ENCODE results near the gene SNX9. TPM values are rescaled to one million over a fixed set of nuclear protein-coding genes. Genes with fewer than 3 reads are reported as not detected.

The SNX9 gene
- total RNA-seq, 1 donor from 2014 or later: 25.0 TPM

DNA sequence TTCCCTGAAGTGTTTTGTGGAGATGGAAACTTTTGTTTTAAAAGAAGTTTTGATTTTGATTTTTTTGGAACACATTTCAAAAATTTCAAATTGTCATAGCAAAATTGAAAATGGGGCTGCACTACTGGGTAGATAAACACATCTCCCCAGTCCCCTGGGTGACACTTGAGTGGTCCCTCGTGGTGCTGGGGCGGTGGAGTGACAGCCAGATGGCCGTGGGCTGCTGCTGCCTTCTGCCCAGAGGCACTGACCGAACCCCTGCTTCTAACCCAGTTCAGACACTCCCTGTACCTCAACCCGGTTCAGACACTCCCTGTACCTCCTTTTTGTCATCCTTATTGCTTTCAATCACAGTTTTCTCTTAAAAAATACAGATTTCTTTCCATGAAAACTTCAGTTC lies 88.7 kb downstream of the SNX9 start:
- H3K4me1 ChIP-seq: no peaks in the 10 kb centered on the region
- DNase-seq: no peak
- no peaks in the 10 kb centered on the region for H3K27me3 ChIP-seq
- TF ChIP-seq, protein P1, sequence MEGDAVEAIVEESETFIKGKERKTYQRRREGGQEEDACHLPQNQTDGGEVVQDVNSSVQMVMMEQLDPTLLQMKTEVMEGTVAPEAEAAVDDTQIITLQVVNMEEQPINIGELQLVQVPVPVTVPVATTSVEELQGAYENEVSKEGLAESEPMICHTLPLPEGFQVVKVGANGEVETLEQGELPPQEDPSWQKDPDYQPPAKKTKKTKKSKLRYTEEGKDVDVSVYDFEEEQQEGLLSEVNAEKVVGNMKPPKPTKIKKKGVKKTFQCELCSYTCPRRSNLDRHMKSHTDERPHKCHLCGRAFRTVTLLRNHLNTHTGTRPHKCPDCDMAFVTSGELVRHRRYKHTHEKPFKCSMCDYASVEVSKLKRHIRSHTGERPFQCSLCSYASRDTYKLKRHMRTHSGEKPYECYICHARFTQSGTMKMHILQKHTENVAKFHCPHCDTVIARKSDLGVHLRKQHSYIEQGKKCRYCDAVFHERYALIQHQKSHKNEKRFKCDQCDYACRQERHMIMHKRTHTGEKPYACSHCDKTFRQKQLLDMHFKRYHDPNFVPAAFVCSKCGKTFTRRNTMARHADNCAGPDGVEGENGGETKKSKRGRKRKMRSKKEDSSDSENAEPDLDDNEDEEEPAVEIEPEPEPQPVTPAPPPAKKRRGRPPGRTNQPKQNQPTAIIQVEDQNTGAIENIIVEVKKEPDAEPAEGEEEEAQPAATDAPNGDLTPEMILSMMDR (IDR thresholded peaks at IDR 0.05): no peak
- no peak overlapping the region for H3K4me3 ChIP-seq
- intact Hi-C loops (cut with DNase I): no loop called here
- no peak for ATAC-seq
- H3K9me3 ChIP-seq: no peaks in the 10 kb centered on the region
- no peak overlapping the region for H3K27ac ChIP-seq
- H3K36me3 ChIP-seq: peaks cover 34% of the 10 kb centered on the region

DNA sequence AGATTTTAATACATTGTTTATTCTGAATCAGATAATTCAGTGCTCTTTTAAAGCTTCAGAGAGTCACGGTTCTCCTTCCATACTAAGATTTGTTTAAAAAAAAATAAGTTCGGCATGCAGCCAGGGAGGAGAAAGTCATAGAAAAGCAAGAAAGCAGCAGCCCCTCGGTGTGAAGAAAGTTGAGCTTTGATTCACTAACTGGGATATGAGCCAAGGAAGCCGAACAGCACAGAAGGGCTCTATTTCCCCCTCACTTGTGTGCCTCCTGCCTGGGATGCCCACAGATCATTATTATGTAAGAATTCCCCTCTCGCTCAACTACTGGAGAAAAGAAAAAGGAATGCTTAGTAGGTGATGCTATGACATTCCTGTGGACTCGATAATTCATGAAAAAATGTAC lies 89.3 kb downstream of the SNX9 start:
- peaks cover 34% of the 10 kb centered on the region for H3K36me3 ChIP-seq
- intact Hi-C loops (cut with DNase I): no loop called here
- TF ChIP-seq, protein P1 (IDR thresholded peaks at IDR 0.05): no peak
- ATAC-seq (no peak), DNase-seq (no peak)
- no peaks in the 10 kb centered on the region for H3K27me3 ChIP-seq
- no peak overlapping the region for H3K27ac ChIP-seq
- H3K4me1 ChIP-seq: no peaks in the 10 kb centered on the region
- H3K4me3 ChIP-seq: no peak overlapping the region
- no peaks in the 10 kb centered on the region for H3K9me3 ChIP-seq

DNA sequence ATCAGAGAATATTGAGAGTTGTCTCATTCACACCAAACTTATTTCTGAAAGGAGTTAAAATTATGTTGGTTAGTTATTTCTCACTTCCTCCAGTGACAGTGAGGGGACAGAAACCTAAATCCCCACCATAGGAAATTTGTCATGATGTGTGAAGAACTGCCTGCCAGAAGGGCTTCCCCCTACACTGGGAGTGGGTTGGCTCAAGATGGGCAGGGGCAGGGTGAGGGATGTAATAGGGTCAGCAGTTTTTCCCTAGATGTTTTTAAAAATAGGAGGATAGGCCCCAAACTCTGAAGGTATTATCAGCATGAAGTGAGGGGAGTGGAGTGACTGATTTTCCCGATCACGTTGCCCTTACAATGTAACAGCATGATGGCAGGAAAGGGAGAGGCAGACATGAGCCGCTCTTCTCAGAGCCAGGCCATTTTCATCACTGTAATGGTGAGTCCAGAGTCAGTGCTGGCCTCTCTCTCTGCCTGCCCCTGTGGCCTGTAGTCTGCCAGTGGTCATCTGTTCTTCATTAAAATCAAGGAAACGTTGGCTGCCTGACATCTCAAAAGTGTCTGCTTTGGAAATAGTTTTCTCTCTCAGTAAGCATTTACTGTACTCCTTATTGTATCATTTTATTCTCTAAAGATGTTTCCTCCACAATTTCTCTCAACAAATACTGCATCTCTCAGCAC lies 98.8 kb downstream of the SNX9 start:
- no peaks in the 10 kb centered on the region for H3K27me3 ChIP-seq
- no peak overlapping the region for H3K27ac ChIP-seq
- intact Hi-C loops (cut with DNase I): no loop called here
- TF ChIP-seq, protein P1 (IDR thresholded peaks at IDR 0.05): no peak
- ATAC-seq (no peak), DNase-seq (no peak)
- peaks cover 45% of the 10 kb centered on the region for H3K36me3 ChIP-seq
- H3K4me3 ChIP-seq: no peak overlapping the region
- no peaks in the 10 kb centered on the region for H3K9me3 ChIP-seq
- H3K4me1 ChIP-seq: no peaks in the 10 kb centered on the region

DNA sequence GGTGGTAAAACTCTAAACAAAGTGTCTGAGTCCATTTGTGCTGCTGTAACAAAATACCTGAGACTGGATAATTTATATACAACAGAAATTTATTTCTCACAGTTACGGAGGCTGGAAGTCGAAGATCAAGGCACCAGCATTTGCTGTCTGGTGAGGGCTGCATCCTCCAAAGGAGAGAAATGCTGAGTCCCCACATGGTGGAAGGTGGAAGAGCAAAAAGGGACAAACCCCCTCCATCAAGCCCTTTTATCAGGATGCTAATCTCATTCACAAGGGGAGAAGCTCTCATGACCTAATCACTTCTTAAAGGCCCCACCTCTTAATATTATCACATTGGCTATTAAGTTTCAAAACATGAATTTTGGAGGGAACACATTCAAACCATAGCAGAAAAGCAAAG lies 102.7 kb downstream of the SNX9 start:
- intact Hi-C loops (cut with DNase I): no loop called here
- Histone ChIP-seq H3K27me3 (no peaks in the 10 kb centered on the region), H3K4me3 (no peak overlapping the region), H3K36me3 (peaks cover 65% of the 10 kb centered on the region), H3K4me1 (no peaks in the 10 kb centered on the region), H3K9me3 (no peaks in the 10 kb centered on the region), H3K27ac (no peak overlapping the region)
- ATAC-seq (no peak), DNase-seq (no peak)
- TF ChIP-seq, protein P1 (IDR thresholded peaks at IDR 0.05): no peak

DNA sequence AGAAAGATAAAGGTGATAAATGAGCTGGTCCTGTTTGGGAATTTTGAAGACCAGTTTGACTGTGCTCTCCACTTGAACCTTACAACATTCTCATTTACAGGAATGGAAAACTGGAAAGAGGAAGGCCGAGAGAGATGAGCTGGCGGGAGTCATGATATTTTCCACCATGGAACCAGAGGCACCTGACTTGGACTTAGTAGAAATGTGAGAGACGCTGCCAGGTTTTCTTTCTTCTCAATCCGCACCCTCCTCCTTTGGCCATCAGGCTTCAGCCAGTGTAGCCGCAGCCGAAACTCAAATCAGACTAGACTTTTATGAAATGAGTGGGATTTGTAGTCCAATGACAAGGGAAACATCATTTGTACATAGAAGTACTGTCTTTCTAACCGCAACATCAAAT lies 104.0 kb downstream of the SNX9 start:
- H3K4me3 ChIP-seq: no peak overlapping the region
- intact Hi-C loops (cut with DNase I): no loop called here
- no peaks in the 10 kb centered on the region for H3K4me1 ChIP-seq
- ATAC-seq: no peak
- peaks cover 65% of the 10 kb centered on the region for H3K36me3 ChIP-seq
- TF ChIP-seq, protein P1 (IDR thresholded peaks at IDR 0.05): no peak
- H3K27ac ChIP-seq: no peak overlapping the region
- no peak for DNase-seq
- H3K9me3 ChIP-seq: no peaks in the 10 kb centered on the region
- H3K27me3 ChIP-seq: no peaks in the 10 kb centered on the region

DNA sequence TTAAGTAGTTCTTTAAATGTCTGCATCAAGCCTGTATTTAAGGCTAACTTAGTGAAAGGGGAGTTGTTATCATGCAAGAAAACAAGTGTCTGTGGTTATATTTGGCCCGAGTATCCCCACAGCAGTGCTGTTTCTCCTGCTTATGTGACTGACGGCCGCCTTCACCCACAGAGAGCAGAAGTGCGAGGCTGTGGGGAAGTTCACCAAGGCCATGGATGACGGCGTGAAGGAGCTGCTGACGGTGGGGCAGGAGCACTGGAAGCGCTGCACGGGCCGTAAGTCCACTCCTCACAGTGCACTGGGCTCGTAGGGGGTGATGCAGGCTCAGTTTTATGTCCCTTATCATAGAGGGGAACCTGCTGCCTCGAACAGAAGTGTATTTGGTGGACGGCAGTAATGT lies 105.4 kb downstream of the SNX9 start:
- Histone ChIP-seq H3K4me1 (no peaks in the 10 kb centered on the region), H3K9me3 (no peaks in the 10 kb centered on the region), H3K4me3 (no peak overlapping the region), H3K27me3 (no peaks in the 10 kb centered on the region), H3K27ac (no peak overlapping the region), H3K36me3 (peaks cover 66% of the 10 kb centered on the region)
- no peak for DNase-seq
- TF ChIP-seq, protein P1 (IDR thresholded peaks at IDR 0.05): no peak
- peak; percentile 64 for ATAC-seq
- intact Hi-C loops (cut with DNase I): no loop called here

Measured in upper lobe of right lung (tissue), 1 donor.